H9 (cell line): Measurements from ENCODE around the gene SLC1A4. TPM values are rescaled to one million over a fixed set of nuclear protein-coding genes. Genes with fewer than 3 reads are reported as not detected.

Experiments
- DNase-seq: peaks from one replicate; pipeline ENCODE4 v3.0.0-alpha.2; 2017
- H2AFZ ChIP-seq: one replicate; pipeline ENCODE4 v1.6.1; 2013; ENCODE audit warnings: mild to moderate bottlenecking, low read length, control low read depth, moderate library complexity
- H2AK5ac ChIP-seq: 2 replicates; pipeline ENCODE4 v1.6.1; 2013; ENCODE audit warnings: low read length, control low read depth, mixed read lengths; ENCODE audit not compliant: insufficient read length
- H2BK120ac ChIP-seq: one replicate; pipeline ENCODE4 v1.6.1; 2013; ENCODE audit warnings: low read depth, mild to moderate bottlenecking, low read length, control low read depth, inconsistent platforms; ENCODE audit not compliant: poor library complexity, severe bottlenecking
- H2BK12ac ChIP-seq: 2 replicates; pipeline ENCODE4 v1.6.1; 2013; ENCODE audit warnings: low read length, control low read depth, mixed read lengths, low read depth; ENCODE audit not compliant: insufficient read length
- H2BK15ac ChIP-seq: 2 replicates; pipeline ENCODE4 v1.6.1; 2013; ENCODE audit warnings: low read depth, low read length, control low read depth
- H2BK20ac ChIP-seq: one replicate; pipeline ENCODE4 v1.6.1; 2013; ENCODE audit warnings: low read depth, mild to moderate bottlenecking, low read length, control low read depth, inconsistent platforms; ENCODE audit not compliant: poor library complexity, severe bottlenecking
- H2BK5ac ChIP-seq: 2 replicates; pipeline ENCODE4 v1.6.1; 2013; ENCODE audit warnings: low read length, control low read depth, mixed read lengths; ENCODE audit not compliant: insufficient read length
- H3K14ac ChIP-seq: 2 replicates; pipeline ENCODE4 v1.6.1; 2013; ENCODE audit warnings: low read length, control low read depth; ENCODE audit not compliant: insufficient read depth
- H3K18ac ChIP-seq: 2 replicates; pipeline ENCODE4 v1.6.1; 2013; ENCODE audit warnings: low read depth, mild to moderate bottlenecking, mixed read lengths, low read length, control low read depth; ENCODE audit not compliant: insufficient read length
- H3K23ac ChIP-seq: 2 replicates; pipeline ENCODE4 v1.6.1; 2013; ENCODE audit warnings: low read length, control low read depth, mixed read lengths, low read depth; ENCODE audit not compliant: insufficient read length
- H3K23me2 ChIP-seq: 2 replicates; pipeline ENCODE4 v1.6.1; 2013; ENCODE audit warnings: low read depth, mild to moderate bottlenecking, mixed read lengths, low read length, control low read depth; ENCODE audit not compliant: insufficient read length, poor library complexity, severe bottlenecking
- H3K27ac ChIP-seq: 2 replicates; pipeline ENCODE4 v1.5.1; 2013; ENCODE audit warnings: low read length, control low read depth, mixed read lengths, low read depth; ENCODE audit not compliant: insufficient read length
- H3K27me3 ChIP-seq: 2 replicates; pipeline ENCODE4 v1.6.1; 2013; ENCODE audit warnings: low read length, control low read depth, inconsistent platforms; ENCODE audit not compliant: insufficient read depth
- H3K4ac ChIP-seq: 2 replicates; pipeline ENCODE4 v1.6.1; 2013; ENCODE audit warnings: low read depth, mild to moderate bottlenecking, control low read depth, inconsistent platforms, low read length, moderate library complexity
- H3K4me1 ChIP-seq: 2 replicates; pipeline ENCODE4 v1.6.1; 2013; ENCODE audit warnings: low read length, control low read depth, inconsistent platforms; ENCODE audit not compliant: insufficient read depth
- H3K4me2 ChIP-seq: 2 replicates; pipeline ENCODE4 v1.6.1; 2013; ENCODE audit warnings: low read length, control low read depth, mixed read lengths; ENCODE audit not compliant: insufficient read length, insufficient read depth
- H3K56ac ChIP-seq: 2 replicates; pipeline ENCODE4 v1.6.1; 2013; ENCODE audit warnings: low read depth, mild to moderate bottlenecking, mixed read lengths, low read length, control low read depth; ENCODE audit not compliant: insufficient read length
- H3K79me1 ChIP-seq: 2 replicates; pipeline ENCODE4 v1.6.1; 2013; ENCODE audit warnings: low read depth, mild to moderate bottlenecking, moderate library complexity, low read length, control low read depth, inconsistent platforms; ENCODE audit not compliant: insufficient read depth, poor library complexity, severe bottlenecking
- H3K79me2 ChIP-seq: 2 replicates; pipeline ENCODE4 v1.6.1; 2013; ENCODE audit warnings: low read length, control low read depth, inconsistent platforms; ENCODE audit not compliant: insufficient read depth
- H3K9ac ChIP-seq: 2 replicates; pipeline ENCODE4 v1.6.1; 2013; ENCODE audit warnings: low read length, control low read depth, mixed read lengths; ENCODE audit not compliant: insufficient read length; ENCODE audit errors: extremely low read depth
- H3K9me3 ChIP-seq: one replicate; pipeline ENCODE4 v1.6.1; 2013; ENCODE audit warnings: low read depth, low read length, inconsistent platforms; ENCODE audit not compliant: control insufficient read depth
- H3T11ph ChIP-seq: one replicate; pipeline ENCODE4 v1.6.1; 2013; ENCODE audit warnings: mild to moderate bottlenecking, low read length, control low read depth, inconsistent platforms
- H4K20me1 ChIP-seq: one replicate; pipeline ENCODE4 v1.6.1; 2013; ENCODE audit not compliant: control insufficient read depth, insufficient read length, insufficient read depth
- H4K5ac ChIP-seq: 2 replicates; pipeline ENCODE4 v1.6.1; 2013; ENCODE audit warnings: low read depth, mild to moderate bottlenecking, mixed read lengths, low read length, control low read depth; ENCODE audit not compliant: insufficient read length
- H4K8ac ChIP-seq: replicated peaks from 2 replicates; pipeline ENCODE4 v1.6.1; 2013; ENCODE audit warnings: low read length, control low read depth, mixed read lengths, low read depth; ENCODE audit not compliant: insufficient read length
- H4K91ac ChIP-seq: 2 replicates; pipeline ENCODE4 v1.6.1; 2013; ENCODE audit warnings: low read depth, mild to moderate bottlenecking, moderate library complexity, mixed read lengths, low read length, control low read depth; ENCODE audit not compliant: insufficient read length
- H3K27ac Mint-ChIP-seq, 3 experiments: 2 replicates in 2 of 3; 3 replicates in 1 of 3; pipeline ENCODE4 v1.8.0; 2020 to 2021; ENCODE audit warnings: mixed read lengths in 3 of 3, mild to moderate bottlenecking in 1 of 3, moderate library complexity in 1 of 3
- H3K27me3 Mint-ChIP-seq: 2 replicates; pipeline ENCODE4 v1.8.0; 2021; ENCODE audit warnings: low read depth, mild to moderate bottlenecking, moderate library complexity, mixed read lengths
- H3K36me3 Mint-ChIP-seq, 3 experiments: 2 replicates in 2 of 3; 3 replicates in 1 of 3; pipeline ENCODE4 v1.8.0; 2020 to 2021; ENCODE audit warnings: low read depth in 3 of 3, mixed read lengths in 3 of 3; ENCODE audit not compliant: insufficient read depth in 1 of 3
- H3K4me1 Mint-ChIP-seq, 2 experiments: 2 replicates each; pipeline ENCODE4 v1.8.0; 2020; ENCODE audit warnings: mixed read lengths in 2 of 2
- H3K4me3 Mint-ChIP-seq, 2 experiments: 2 replicates in 1 of 2; 3 replicates in 1 of 2; pipeline ENCODE4 v1.8.0; 2020 to 2021; ENCODE audit warnings: mild to moderate bottlenecking in 2 of 2, mixed read lengths in 2 of 2, moderate library complexity in 1 of 2
- H3K9me3 Mint-ChIP-seq, 2 experiments: 2 replicates in 1 of 2; 3 replicates in 1 of 2; pipeline ENCODE4 v1.8.0; 2020; ENCODE audit warnings: mild to moderate bottlenecking in 2 of 2, mixed read lengths in 2 of 2, moderate library complexity in 1 of 2
- WGBS: extraction: QIAGEN DNeasy Blood & Tissue Kit; methylation state at CpG from one replicate; pipeline ENCODE4 v1.1.7; 2013; ENCODE audit warnings: missing lambda C conversion rate, low lambda C conversion rate, mixed read lengths; ENCODE audit not compliant: insufficient read length; ENCODE audit errors: extremely low coverage; 5-methylcytosine and 5-hydroxymethylcytosine counted together
- total RNA-seq: library from RNA; stranded (reverse); gene quantifications from 2 replicates; pipeline ENCODE4 v1.2.1, GENCODE V29; 2021
- TF ChIP-seq, protein P1 (sequence below): fragments of 200-600 bp; sonication (generic); conservative IDR thresholded peaks from 3 replicates; pipeline ENCODE4 v1.8.0; 2021; ENCODE audit warnings: antibody characterized with exemption, mild to moderate bottlenecking

The SLC1A4 gene
- total RNA-seq, 1 experiment from 2014 or later = 1.9 TPM

DNA sequence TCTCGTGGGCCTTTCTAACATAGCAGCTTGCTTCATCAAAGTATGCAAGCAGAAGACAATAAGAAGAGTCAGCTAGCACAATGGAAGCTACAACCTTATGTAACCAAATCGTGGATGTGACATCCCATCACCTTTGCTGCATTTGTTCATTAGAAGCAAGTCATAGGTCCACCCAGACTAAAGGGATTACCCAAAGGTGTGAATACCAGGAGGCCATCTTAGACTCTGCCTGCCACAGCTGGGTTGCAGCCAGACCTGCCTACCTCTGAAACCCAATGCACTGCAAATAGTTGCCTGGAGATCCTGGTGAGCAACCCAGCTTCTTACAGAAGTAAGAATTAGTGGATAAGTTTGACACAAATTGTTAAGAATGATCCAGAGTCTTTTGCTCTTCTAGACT is 10.6 kb downstream of the SLC1A4 start:
- Histone ChIP-seq H3K4me2 (no peak overlapping the region), H2BK5ac (no peak overlapping the region), H3K27ac (no peak overlapping the region), H2AFZ (no peak overlapping the region), H3K9me3 (no peaks in the 10 kb centered on the region), H4K5ac (no peak overlapping the region), H2BK20ac (no peak overlapping the region), H3T11ph (no peak overlapping the region), H3K27me3 (no peaks in the 10 kb centered on the region), H4K20me1 (no peaks in the 10 kb centered on the region), H3K79me1 (no peaks in the 10 kb centered on the region), H3K4me1 (no peaks in the 10 kb centered on the region; the same call in 1 of the 2 replicates), H4K8ac (no peak overlapping the region), H3K79me2 (no peaks in the 10 kb centered on the region), H4K91ac (no peak overlapping the region), H3K4ac (no peak overlapping the region), H3K9ac (no peak overlapping the region), H3K18ac (no peak overlapping the region), H2BK15ac (no peak overlapping the region), H3K23ac (no peak overlapping the region), H3K56ac (no peak overlapping the region), H3K23me2 (no peaks in the 10 kb centered on the region), H2BK12ac (no peak overlapping the region), H3K14ac (no peak overlapping the region), H2AK5ac (no peak overlapping the region), H2BK120ac (no peak overlapping the region)
- H3K27me3 Mint-ChIP-seq = no peaks in the 10 kb centered on the region; the same call in 1 of the 2 replicates
- H3K9me3 Mint-ChIP-seq = no peaks in the 10 kb centered on the region
- no peaks in the 10 kb centered on the region for H3K36me3 Mint-ChIP-seq
- H3K4me1 Mint-ChIP-seq = peaks cover 4 to 8% of the 10 kb centered on the region in 2 experiments; a peak in 2 of 4 replicates
- H3K4me3 Mint-ChIP-seq = no peak overlapping the region
- H3K27ac Mint-ChIP-seq = no peak overlapping the region
- TF ChIP-seq, protein P1, sequence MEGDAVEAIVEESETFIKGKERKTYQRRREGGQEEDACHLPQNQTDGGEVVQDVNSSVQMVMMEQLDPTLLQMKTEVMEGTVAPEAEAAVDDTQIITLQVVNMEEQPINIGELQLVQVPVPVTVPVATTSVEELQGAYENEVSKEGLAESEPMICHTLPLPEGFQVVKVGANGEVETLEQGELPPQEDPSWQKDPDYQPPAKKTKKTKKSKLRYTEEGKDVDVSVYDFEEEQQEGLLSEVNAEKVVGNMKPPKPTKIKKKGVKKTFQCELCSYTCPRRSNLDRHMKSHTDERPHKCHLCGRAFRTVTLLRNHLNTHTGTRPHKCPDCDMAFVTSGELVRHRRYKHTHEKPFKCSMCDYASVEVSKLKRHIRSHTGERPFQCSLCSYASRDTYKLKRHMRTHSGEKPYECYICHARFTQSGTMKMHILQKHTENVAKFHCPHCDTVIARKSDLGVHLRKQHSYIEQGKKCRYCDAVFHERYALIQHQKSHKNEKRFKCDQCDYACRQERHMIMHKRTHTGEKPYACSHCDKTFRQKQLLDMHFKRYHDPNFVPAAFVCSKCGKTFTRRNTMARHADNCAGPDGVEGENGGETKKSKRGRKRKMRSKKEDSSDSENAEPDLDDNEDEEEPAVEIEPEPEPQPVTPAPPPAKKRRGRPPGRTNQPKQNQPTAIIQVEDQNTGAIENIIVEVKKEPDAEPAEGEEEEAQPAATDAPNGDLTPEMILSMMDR = no peak
- WGBS = no CpG with 5 or more reads among the region's 2 CpGs
- no peak for DNase-seq
